ENCODE measurements around the gene PHC2.

DNA sequence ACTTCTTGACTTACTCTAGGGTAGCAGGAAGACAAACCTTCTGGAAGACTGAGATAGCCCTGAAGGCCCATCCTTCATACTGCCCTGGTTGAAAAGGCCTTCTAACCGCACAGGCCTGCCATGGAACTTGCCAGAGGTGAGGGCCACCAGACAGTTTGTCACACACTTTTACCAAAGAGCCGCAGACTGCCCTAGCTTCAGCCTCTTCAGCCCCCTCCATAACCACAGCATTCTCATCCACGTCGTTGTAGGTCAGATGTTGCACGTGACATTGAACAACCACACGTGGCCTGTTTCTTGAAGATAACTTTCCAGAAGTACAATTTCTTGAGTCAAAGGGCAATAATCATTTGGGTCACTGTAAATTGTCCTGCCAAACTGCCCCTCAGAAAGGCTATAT is 155.7 kb downstream of the PHC2 start:
- TF ChIP-seq, protein P1, sequence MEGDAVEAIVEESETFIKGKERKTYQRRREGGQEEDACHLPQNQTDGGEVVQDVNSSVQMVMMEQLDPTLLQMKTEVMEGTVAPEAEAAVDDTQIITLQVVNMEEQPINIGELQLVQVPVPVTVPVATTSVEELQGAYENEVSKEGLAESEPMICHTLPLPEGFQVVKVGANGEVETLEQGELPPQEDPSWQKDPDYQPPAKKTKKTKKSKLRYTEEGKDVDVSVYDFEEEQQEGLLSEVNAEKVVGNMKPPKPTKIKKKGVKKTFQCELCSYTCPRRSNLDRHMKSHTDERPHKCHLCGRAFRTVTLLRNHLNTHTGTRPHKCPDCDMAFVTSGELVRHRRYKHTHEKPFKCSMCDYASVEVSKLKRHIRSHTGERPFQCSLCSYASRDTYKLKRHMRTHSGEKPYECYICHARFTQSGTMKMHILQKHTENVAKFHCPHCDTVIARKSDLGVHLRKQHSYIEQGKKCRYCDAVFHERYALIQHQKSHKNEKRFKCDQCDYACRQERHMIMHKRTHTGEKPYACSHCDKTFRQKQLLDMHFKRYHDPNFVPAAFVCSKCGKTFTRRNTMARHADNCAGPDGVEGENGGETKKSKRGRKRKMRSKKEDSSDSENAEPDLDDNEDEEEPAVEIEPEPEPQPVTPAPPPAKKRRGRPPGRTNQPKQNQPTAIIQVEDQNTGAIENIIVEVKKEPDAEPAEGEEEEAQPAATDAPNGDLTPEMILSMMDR (conservative IDR thresholded peaks at IDR 0.05): no peak
- TF ChIP-seq ZFX (IDR thresholded peaks at IDR 0.05): no peak
